MCF 10A (cell line): ENCODE measurements around the gene SNX14. TPM values are rescaled to one million over a fixed set of nuclear protein-coding genes. Genes with fewer than 3 reads are reported as not detected.

ENCODE experiments used
- BruUV-seq: library from RNA; stranded (reverse); fragments of 400-500 nt; replicated peaks from 2 replicates; lab custom pipeline; 2021; lab: Mats Ljungman, UMichigan
- CTCF ChIA-PET: fragments of 300-600 bp; sonication (Branson Sonifier 250); formaldehyde crosslinking; extraction: SDS; loops from one replicate; lab custom pipeline; 2021; ENCODE audit warnings: antibody characterized with exemption, inconsistent platforms; lab: Yijun Ruan, JAX
- POLR2A ChIA-PET: fragments of 300-600, 350-650 bp; sonication (Branson Sonifier 250); formaldehyde crosslinking; extraction: SDS; loops from one replicate; lab custom pipeline; 2020; ENCODE audit warnings: antibody characterized with exemption, inconsistent platforms; lab: Yijun Ruan, JAX
- DNase-seq: peaks from one replicate; pipeline ENCODE4 v3.0.0-alpha.2; 2018; ENCODE audit not compliant: unreplicated experiment
- H3K27ac Mint-ChIP-seq: one replicate; pipeline ENCODE4 v1.8.0; 2022; ENCODE audit warnings: mild to moderate bottlenecking, low read depth, mixed read lengths; ENCODE audit not compliant: unreplicated experiment
- H3K27me3 Mint-ChIP-seq: one replicate; pipeline ENCODE4 v1.8.0; 2022; ENCODE audit warnings: mixed read lengths; ENCODE audit not compliant: insufficient read depth, unreplicated experiment
- H3K36me3 Mint-ChIP-seq: one replicate; pipeline ENCODE4 v1.8.0; 2022; ENCODE audit warnings: mild to moderate bottlenecking, moderate library complexity, mixed read lengths; ENCODE audit not compliant: insufficient read depth, unreplicated experiment
- H3K4me1 Mint-ChIP-seq: one replicate; pipeline ENCODE4 v1.8.0; 2022; ENCODE audit warnings: mixed read lengths; ENCODE audit not compliant: insufficient read depth, unreplicated experiment
- H3K4me3 Mint-ChIP-seq: one replicate; pipeline ENCODE4 v1.8.0; 2022; ENCODE audit warnings: mild to moderate bottlenecking, moderate library complexity, mixed read lengths; ENCODE audit not compliant: unreplicated experiment
- H3K9me3 Mint-ChIP-seq: one replicate; pipeline ENCODE4 v1.8.0; 2022; ENCODE audit warnings: mixed read lengths; ENCODE audit not compliant: unreplicated experiment
- CTCF ChIP-seq: fragments of 200-600 bp; IDR thresholded peaks from one replicate; pipeline ENCODE4 v1.8.0; 2022; ENCODE audit warnings: antibody characterized with exemption, mild to moderate bottlenecking; ENCODE audit not compliant: unreplicated experiment
- intact Hi-C: fragments of 100-400 bp; cut with micrococcal nuclease; formaldehyde crosslinking; loops from 2 replicates; pipeline ENCODE4 v1.14.1; 2022
- total RNA-seq: library from RNA; stranded (reverse); gene quantifications from 2 replicates; pipeline ENCODE4 v1.2.3, GENCODE V29; 2022

SNX14 gene
- total RNA-seq, 1 experiment from 2014 or later = 71.6 TPM

- intact Hi-C loops = no loop called here
- TF ChIP-seq CTCF = no peak
- POLR2A ChIA-PET = interaction anchor here (0.6 kb wide), 1 partner anchor 122 kb away, joined by 4 read pairs; no protein-coding TSS in a partner anchor
- peaks cover 21% of the 10 kb centered on the region for H3K36me3 Mint-ChIP-seq
- peaks cover 4% of the 10 kb centered on the region for H3K4me1 Mint-ChIP-seq
- H3K27me3 Mint-ChIP-seq = no peaks in the 10 kb centered on the region
- no peak for DNase-seq
- H3K4me3 Mint-ChIP-seq = no peak overlapping the region
- CTCF ChIA-PET = interaction anchor here (0.6 to 10.8 kb wide), 7 partner anchors 8 to 186 kb away, joined by 3 to 285 read pairs (median 5); no protein-coding TSS in a partner anchor
- no peaks in the 10 kb centered on the region for H3K9me3 Mint-ChIP-seq
- no peak overlapping the region for H3K27ac Mint-ChIP-seq
- no TSS peak for BruUV-seq
These were observed 117.1 kb downstream of the SNX14 start for GRCh38 chr6:85476532-85476931.

GRCh38 chr6:85473748-85474147 is 119.9 kb downstream of the SNX14 start:
- no peaks in the 10 kb centered on the region for H3K9me3 Mint-ChIP-seq
- BruUV-seq = no TSS peak
- no peaks in the 10 kb centered on the region for H3K27me3 Mint-ChIP-seq
- no peak for TF ChIP-seq CTCF
- no peak overlapping the region for H3K27ac Mint-ChIP-seq
- ChIA-PET CTCF (interaction anchor here (0.5 to 4.0 kb wide), 4 partner anchors 10 to 119 kb away, joined by 3 to 45 read pairs (median 6); no protein-coding TSS in a partner anchor), POLR2A (interaction anchor here (1.9 kb wide), 1 partner anchor 10 kb away, joined by 8 read pairs; no protein-coding TSS in a partner anchor)
- H3K4me1 Mint-ChIP-seq = peaks cover 4% of the 10 kb centered on the region
- peaks cover 10% of the 10 kb centered on the region for H3K36me3 Mint-ChIP-seq
- no peak for DNase-seq
- intact Hi-C loops = no loop called here
- no peak overlapping the region for H3K4me3 Mint-ChIP-seq

GRCh38 chr6:85472744-85473143 is 120.9 kb downstream of the SNX14 start:
- POLR2A ChIA-PET = interaction anchor here (0.6 to 1.9 kb wide), 2 partner anchors 9 to 915 kb away, joined by 3 to 8 read pairs; no protein-coding TSS in a partner anchor
- DNase-seq = no peak
- H3K27me3 Mint-ChIP-seq = no peaks in the 10 kb centered on the region
- CTCF ChIA-PET = interaction anchor here (1.6 to 4.0 kb wide), 2 partner anchors 11 to 118 kb away, joined by 8 to 45 read pairs; no protein-coding TSS in a partner anchor
- intact Hi-C loops = no loop called here
- H3K4me3 Mint-ChIP-seq = no peak overlapping the region
- no peaks in the 10 kb centered on the region for H3K9me3 Mint-ChIP-seq
- H3K36me3 Mint-ChIP-seq = peaks cover 5% of the 10 kb centered on the region
- TF ChIP-seq CTCF = no peak
- H3K4me1 Mint-ChIP-seq = peaks cover 4% of the 10 kb centered on the region
- BruUV-seq = no TSS peak
- no peak overlapping the region for H3K27ac Mint-ChIP-seq

GRCh38 chr6:85470023-85470410 is 123.6 kb downstream of the SNX14 start:
- Mint-ChIP-seq H3K36me3 (no peaks in the 10 kb centered on the region), H3K27ac (no peak overlapping the region), H3K4me1 (peaks cover 13% of the 10 kb centered on the region), H3K27me3 (no peaks in the 10 kb centered on the region), H3K9me3 (no peaks in the 10 kb centered on the region), H3K4me3 (no peak overlapping the region)
- no peak for DNase-seq
- BruUV-seq = no TSS peak
- ChIA-PET CTCF (interaction anchor here (0.6 to 3.8 kb wide), 5 partner anchors 9 to 115 kb away, joined by 3 to 33 read pairs (median 4); no protein-coding TSS in a partner anchor), POLR2A (interaction anchor here (0.6 to 1.8 kb wide), 3 partner anchors 25 to 115 kb away, joined by 3 to 6 read pairs (median 4); no protein-coding TSS in a partner anchor)
- intact Hi-C loops = no loop called here
- TF ChIP-seq CTCF = no peak
